ENCODE measurements around the gene GBP3.
"Not testable (repeated sequence)": the region's sequence is repeated elsewhere in the genome, so short reads cannot be mapped to it uniquely, and the experiment has no call there.

Gene GBP3

GRCh38 chr1:89022167-89022959 lies at the start of gene GBP3:
GBP3 (minus strand) TSS chr1:89022866; CDS start chr1:89020721, 2,145 bp downstream.
- DNase-seq (ENCODE audit: low read depth, low spot score) = no peak

- DNase-seq (ENCODE audit: low read depth, low spot score) = no peak
Measured at GRCh38 chr1:89070509-89070908, 47.8 kb upstream of the GBP3 start.

- no peak for DNase-seq (ENCODE audit: low read depth, low spot score)
Measured at GRCh38 chr1:89069951-89070350, 47.3 kb upstream of the GBP3 start.

- DNase-seq (ENCODE audit: low read depth, low spot score) = no peak
Measured at GRCh38 chr1:89068291-89068690, 45.6 kb upstream of the GBP3 start.

- DNase-seq (ENCODE audit: low read depth, low spot score) = no peak
Measured at GRCh38 chr1:89065079-89065868, 42.6 kb upstream of the GBP3 start, which contains the start of gene GBP1. GBP1 (minus strand) TSS chr1:89065208; CDS start chr1:89063234, 1,974 bp downstream.

GRCh38 chr1:89064632-89065031 lies 42.0 kb upstream of the GBP3 start:
- no peak for DNase-seq (ENCODE audit: low read depth, low spot score)

- DNase-seq (ENCODE audit: low read depth, low spot score) = no peak
Measured at GRCh38 chr1:89063094-89063493, 40.4 kb upstream of the GBP3 start.

GRCh38 chr1:89060091-89060490 lies 37.4 kb upstream of the GBP3 start:
- DNase-seq (ENCODE audit: low read depth, low spot score) = no peak

GRCh38 chr1:89051955-89052312 lies 29.3 kb upstream of the GBP3 start:
- DNase-seq (ENCODE audit: low read depth, low spot score) = no peak

GRCh38 chr1:89051300-89051954 lies 28.8 kb upstream of the GBP3 start:
- no peak for DNase-seq (ENCODE audit: low read depth, low spot score)

GRCh38 chr1:89050649-89051033 lies 28.0 kb upstream of the GBP3 start:
- no peak for DNase-seq (ENCODE audit: low read depth, low spot score)

GRCh38 chr1:89049901-89050648 lies 27.4 kb upstream of the GBP3 start:
- DNase-seq (ENCODE audit: low read depth, low spot score) = not testable (repeated sequence)

GRCh38 chr1:89049187-89049586 lies 26.5 kb upstream of the GBP3 start:
- DNase-seq (ENCODE audit: low read depth, low spot score) = not testable (repeated sequence)

- DNase-seq (ENCODE audit: low read depth, low spot score) = no peak
Measured at GRCh38 chr1:89047734-89048133, 25.1 kb upstream of the GBP3 start.

GRCh38 chr1:89046318-89047183 lies 23.9 kb upstream of the GBP3 start:
- DNase-seq (ENCODE audit: low read depth, low spot score) = not testable (repeated sequence)

GRCh38 chr1:89044970-89045721 lies 22.5 kb upstream of the GBP3 start:
- no peak for DNase-seq (ENCODE audit: low read depth, low spot score)

- no peak for DNase-seq (ENCODE audit: low read depth, low spot score)
Measured at GRCh38 chr1:89043940-89044339, 21.3 kb upstream of the GBP3 start.

- DNase-seq (ENCODE audit: low read depth, low spot score) = no peak
Measured at GRCh38 chr1:89042491-89042890, 19.8 kb upstream of the GBP3 start.

GRCh38 chr1:89041721-89042120 lies 19.1 kb upstream of the GBP3 start:
- DNase-seq (ENCODE audit: low read depth, low spot score) = no peak

GRCh38 chr1:89041119-89041641 lies 18.5 kb upstream of the GBP3 start:
- no peak for DNase-seq (ENCODE audit: low read depth, low spot score)

Measured in activated CD4-positive, CD25-positive, alpha-beta regulatory T cell treated with anti-CD3 and anti-CD28 coated beads, Interleukin-2, amount 50 U/mL, for 16 hours (primary cell).